Daoy (cell line): ENCODE measurements around the gene DVL1. TPM values are rescaled to one million over a fixed set of nuclear protein-coding genes. Genes with fewer than 3 reads are reported as not detected.
"Not testable (repeated sequence)": the region's sequence is repeated elsewhere in the genome, so short reads cannot be mapped to it uniquely, and the experiment has no call there.

Experiments
- DNase-seq: peaks from one replicate; pipeline ENCODE4 v3.0.0-alpha.2; 2015; ENCODE audit warnings: low read depth
- total RNA-seq: library from RNA; depleted of rRNA; stranded (reverse); fragments of >200 nt; shearing (Covaris generic); gene quantifications from 2 replicates; pipeline ENCODE4 v1.2.3, GENCODE V29; 2014; rRNA removed

The DVL1 gene
- total RNA-seq: 44.4 and 65.5 TPM in 2 replicates

- DNase-seq: peak; percentile 77
These were observed at the start of gene DVL1 for GRCh38 chr1:1349256-1350012. DVL1 (minus strand) TSS chr1:1349418; CDS start chr1:1349065, 353 bp downstream.

- DNase-seq: no peak
These were observed 49.5 kb upstream of the DVL1 start for GRCh38 chr1:1398677-1399186.

DNA sequence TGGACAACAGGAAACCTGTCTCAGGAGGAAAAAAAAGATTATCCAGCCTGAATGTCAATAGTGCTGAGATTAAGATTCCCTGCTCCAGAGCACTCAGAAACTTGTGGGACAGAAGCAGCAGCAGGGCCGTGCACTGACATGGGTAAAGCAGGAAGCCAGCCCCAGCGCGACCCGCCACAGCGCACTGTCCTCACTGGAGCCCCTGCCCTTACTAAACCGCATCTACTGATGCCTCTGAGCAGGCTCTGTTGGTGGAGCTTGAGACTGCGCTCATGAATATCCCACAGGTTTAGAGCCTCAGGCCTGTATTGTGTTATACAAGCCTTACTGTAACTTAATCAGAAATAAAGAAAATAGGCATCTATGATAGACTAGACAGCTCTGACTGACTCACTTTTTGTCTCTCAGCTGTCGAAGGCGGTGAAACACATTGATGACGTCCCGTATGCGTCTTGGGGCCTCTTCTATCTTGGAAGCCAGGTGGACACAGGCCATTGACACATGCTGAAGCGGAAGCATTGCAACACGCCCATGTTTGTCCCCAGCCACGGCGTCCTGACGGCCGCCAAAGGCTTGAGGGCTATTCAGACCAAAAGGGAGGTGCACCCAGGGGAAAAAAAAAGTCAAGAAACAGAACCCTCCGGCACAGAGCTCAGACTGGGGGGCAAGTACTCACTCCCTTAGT is 48.8 kb upstream of the DVL1 start:
- no peak for DNase-seq

DNA sequence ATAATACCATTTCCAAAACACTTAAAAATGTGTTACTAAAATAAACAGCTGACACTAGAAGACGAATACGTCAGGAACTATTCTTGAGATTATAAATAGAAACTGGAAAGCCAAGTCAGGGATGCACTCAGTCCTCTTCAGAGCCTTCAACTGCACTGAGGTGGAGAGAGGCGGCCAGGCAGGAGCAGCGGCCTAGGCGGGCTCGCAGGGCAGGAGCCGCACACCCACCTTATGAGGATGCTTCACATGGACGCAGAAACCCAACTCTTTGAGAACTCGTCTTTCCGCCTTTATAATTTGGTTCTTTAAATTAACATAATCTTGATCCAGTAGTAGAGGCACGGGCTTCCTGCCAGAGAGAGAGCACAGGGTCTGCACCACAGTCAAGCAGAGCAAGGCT is 45.9 kb upstream of the DVL1 start:
- DNase-seq: no peak

DNA sequence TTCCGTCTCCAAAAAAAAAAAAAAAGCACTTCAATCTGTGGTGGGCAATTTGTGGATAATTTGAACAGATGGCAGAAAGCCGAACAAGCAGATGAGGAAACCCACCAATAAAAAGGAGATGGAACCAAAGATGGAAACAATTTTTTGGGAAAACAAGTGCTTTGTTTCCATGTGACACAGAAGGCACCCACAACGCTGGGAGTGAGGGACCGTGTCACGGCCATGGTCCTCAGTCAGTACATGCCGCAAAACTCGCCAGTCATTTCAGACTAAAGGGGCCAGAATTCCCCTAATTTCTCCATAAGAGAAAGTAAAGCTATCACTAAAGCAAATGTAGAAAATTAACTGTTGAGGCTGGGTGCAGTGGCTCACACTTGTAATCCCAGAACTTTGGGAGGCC is 44.9 kb upstream of the DVL1 start:
- no peak for DNase-seq

DNA sequence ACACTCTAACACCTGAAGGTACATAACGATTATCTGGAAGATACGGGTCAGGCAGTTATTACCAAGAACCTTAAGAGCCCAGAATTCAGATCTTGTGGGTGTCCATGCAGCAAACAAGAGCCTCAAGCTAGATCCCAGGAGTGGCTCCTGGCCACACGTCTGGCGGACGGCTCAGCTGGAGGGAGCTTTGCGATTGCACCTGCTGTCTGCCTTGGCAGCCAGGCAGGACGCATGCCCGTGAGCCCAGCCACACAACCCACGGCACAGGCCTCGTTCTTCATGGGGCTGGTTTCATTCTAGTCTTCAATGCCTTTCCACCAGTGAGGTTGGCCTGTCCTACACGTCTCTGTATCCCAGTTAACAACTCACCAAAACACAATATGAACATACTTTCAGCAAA is 44.2 kb upstream of the DVL1 start:
- no peak for DNase-seq

DNA sequence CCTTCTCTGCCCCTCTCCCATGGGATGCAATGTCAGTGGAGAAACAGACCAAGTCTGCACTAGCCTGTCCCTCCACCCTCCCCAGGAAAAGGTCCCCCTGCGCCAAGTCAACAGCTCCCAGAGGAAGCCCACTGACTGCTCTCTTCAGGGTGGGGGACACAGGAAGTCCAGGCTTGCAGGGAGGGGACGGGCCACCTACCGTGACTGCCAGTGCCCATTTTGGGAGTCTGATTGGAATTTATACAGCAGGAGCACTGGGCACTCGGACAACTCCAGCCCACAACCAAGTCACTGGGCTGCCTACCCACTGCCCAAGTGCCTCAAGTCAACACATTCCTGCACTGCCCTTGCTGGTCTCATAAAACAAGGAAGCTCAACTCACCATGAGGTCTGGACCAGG is 43.8 kb upstream of the DVL1 start:
- DNase-seq: no peak

- no peak for DNase-seq
These were observed 42.0 kb upstream of the DVL1 start for GRCh38 chr1:1391225-1391624.

- no peak for DNase-seq
These were observed 41.5 kb upstream of the DVL1 start for GRCh38 chr1:1390675-1391074.

- no peak for DNase-seq
These were observed 38.9 kb upstream of the DVL1 start for GRCh38 chr1:1388078-1388472.

DNA sequence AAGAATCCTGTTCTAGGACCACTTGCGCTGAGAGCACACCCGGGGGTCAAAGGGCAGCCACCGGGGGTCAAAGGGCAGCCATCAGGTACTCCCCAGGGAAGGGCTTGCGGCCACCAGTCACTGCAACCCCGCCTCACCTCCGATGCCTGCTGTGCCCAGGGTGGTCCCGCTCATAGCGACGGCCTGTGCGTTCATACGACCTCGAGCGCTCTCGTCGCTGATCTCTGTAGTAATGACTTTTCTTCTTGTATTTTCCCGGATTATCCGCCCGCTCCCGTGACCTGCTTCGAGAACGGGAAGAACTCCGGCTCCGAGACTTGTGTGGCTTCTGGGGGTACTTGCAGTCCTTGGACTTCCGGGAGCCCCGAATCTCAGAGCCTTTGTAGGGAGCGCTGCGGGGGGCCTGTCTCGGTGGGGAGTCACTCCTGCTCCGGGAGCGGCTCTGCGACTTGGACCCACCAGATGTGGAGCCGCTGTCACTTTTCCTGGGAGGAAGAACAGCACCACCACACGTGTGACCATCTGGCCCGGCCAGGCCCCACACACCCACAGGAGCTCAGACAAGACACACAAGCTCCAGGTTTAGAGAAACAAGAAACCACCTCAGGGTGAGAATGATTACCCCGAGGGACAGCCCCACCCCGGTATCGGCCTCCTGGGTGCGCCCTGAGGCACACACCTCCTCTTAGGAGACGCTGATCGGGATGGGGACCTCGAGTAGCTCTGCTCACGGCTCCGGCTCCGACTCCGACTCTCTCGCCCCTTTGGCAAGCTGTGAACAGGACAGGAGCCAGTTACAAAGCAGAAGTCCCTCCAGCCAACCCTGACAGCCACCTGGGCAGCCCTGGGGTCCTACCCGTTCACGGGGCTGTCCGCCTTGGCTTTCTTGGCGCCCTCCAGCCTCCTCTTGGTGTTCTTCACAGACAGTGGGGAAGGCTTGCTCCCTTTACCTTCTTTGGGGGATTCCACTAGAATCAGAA is 38.2 kb upstream of the DVL1 start:
- DNase-seq: no peak

- DNase-seq: no peak
These were observed 36.7 kb upstream of the DVL1 start for GRCh38 chr1:1385931-1386330.

GRCh38 chr1:1385339-1385738 is 36.1 kb upstream of the DVL1 start:
- DNase-seq: not testable (repeated sequence)

DNA sequence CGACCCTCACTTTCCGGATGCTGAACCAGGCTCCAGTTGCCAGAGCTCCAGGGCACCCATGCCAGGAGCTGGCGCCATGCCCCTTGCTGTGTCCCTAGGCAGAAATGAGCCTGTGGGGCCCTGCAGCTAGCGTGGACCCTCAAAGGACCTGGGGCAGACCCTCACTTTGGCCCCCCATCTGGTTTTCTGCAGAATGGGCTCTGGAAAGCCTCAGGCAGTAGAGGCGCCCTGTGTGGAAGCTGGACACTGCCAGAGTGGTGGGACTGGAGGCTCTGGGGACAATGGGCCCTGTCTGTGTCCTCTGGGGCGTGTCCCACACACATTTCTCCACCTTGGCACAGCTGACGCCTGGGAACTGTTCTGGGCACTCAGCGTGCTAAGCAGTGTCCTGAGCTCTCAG is 32.1 kb upstream of the DVL1 start:
- no peak for DNase-seq

GRCh38 chr1:1380860-1381259 is 31.6 kb upstream of the DVL1 start:
- no peak for DNase-seq

- no peak for DNase-seq
These were observed 28.5 kb upstream of the DVL1 start for GRCh38 chr1:1377540-1378205.

DNA sequence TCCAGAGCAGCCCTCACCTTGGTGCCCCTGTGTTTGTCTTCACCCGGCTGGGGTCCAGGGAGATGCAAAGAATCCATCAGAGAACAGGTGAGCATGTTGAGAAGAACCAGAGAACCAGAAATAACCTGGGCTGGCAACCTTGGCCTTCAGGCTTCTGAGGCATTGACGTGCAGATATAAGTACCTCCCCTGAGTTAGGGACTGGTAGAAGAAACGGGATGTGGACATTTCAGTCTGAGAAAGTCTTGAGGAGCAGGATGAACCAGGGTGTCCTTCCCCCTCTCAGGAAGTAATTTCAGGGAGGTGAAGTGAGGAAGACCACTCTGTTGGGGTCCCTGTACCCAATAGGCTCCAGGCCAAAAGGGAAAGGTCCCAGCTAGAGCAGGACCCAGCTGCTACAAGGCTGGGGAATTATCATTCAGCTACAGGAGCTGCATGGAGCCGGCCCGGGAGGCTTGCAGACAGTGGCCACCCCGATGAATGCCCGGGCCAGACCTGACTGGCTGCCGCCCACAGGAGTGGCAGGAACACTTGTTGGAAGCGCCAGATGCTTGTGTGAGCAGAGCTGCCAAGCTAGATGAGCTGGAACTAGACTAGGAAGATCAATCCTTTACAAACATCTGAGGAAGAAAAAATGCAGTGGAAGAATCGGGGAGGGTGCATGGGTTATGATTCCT is 27.5 kb upstream of the DVL1 start:
- no peak for DNase-seq

DNA sequence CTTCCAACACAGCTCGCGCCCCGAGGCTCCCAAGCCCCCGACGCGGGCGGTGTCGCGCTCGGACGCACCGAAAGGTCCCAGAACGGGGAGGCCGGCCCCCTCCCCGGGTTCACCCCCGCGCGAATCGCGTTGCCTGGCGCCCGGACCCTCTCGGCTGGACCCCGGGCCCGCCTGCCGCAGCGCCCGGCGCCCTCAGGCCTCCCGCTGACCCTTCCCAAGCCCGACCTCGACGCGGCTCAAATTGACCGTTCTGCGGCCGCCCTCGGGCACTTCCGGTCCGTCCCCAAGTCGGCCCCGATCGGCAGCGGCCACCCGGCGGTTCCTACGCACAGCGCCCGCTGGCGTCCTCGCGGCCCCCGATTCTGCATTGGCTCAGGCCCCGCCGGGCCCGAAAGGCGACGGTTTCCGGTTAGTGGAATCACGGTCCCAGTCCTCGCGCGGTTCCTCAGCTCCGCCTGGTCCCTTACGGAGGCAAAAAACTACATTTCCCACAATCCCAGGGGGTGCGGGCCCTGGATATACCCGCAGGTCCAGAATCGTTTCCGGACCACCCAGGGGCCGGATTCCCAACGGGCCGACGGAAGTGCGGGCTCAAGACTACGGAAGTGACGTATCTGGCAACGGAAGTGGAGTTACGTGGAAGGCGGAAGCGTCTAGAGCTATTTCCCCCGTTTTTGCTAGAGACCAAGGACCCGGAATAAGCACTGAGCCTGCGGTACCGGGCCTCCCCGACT is 25.9 kb upstream of the DVL1 start, which contains the start of gene AURKAIP1:
Gene AURKAIP1 (minus strand): TSS at position 279 of the 734 bp plus-strand sequence. CDS start 451 bp downstream, outside the sequence.
- peak; percentile 99 for DNase-seq

GRCh38 chr1:1374589-1374928 is 25.3 kb upstream of the DVL1 start:
- DNase-seq: no peak
